CD4-positive, alpha-beta T cell (primary cell): ENCODE data around the gene MYB. TPM values are rescaled to one million over a fixed set of nuclear protein-coding genes. Genes with fewer than 3 reads are reported as not detected.
"Not testable (repeated sequence)": the region's sequence is repeated elsewhere in the genome, so short reads cannot be mapped to it uniquely, and the experiment has no call there.

Experiments used
- ATAC-seq: fragments of 200-7000 bp; cut with Tn5 transposase; one replicate; pipeline ENCODE4 v1.10.0; 2022; ENCODE audit warnings: mild to moderate bottlenecking; ENCODE audit not compliant: poor library complexity
- CTCF ChIA-PET: fragments of 350-600 bp; sonication (Branson Sonifier 250); formaldehyde crosslinking; loops from one replicate; lab custom pipeline; 2021; ENCODE audit warnings: antibody characterized with exemption, inconsistent platforms; lab: Charles Lee
- POLR2A ChIA-PET: fragments of 350-600 bp; sonication (Branson Sonifier 250); formaldehyde crosslinking; loops from one replicate; lab custom pipeline; 2021; ENCODE audit warnings: antibody characterized with exemption, inconsistent platforms; lab: Charles Lee
- DNase-seq, 14 experiments: peaks; one replicate each; pipeline ENCODE4 v3.0.0-alpha.2; 2013 to 2020; ENCODE audit warnings: mixed read lengths in 2 of 14
- H3K27ac ChIP-seq, 2 donors: one replicate each; pipeline versions ENCODE4 v1.5.1 to v1.7.0; 2013; ENCODE audit warnings: low read length in 2 of 2, low read depth in 1 of 2, mild to moderate bottlenecking in 1 of 2
- H3K27me3 ChIP-seq, 2 experiments: 1 replicate in 1 of 2; 2 replicates in 1 of 2; pipeline versions ENCODE4 v1.6.1 to v1.7.0; 2013; ENCODE audit warnings: low read length in 2 of 2, control low read depth in 1 of 2, mild to moderate bottlenecking in 1 of 2, moderate library complexity in 1 of 2; ENCODE audit not compliant: insufficient read depth in 2 of 2, control insufficient read depth in 1 of 2
- H3K36me3 ChIP-seq: one replicate; pipeline ENCODE4 v1.6.1; 2013; ENCODE audit warnings: low read length, control low read depth; ENCODE audit not compliant: insufficient read depth
- H3K4me1 ChIP-seq: one replicate; pipeline ENCODE4 v1.6.1; 2013; ENCODE audit warnings: low read length, control low read depth; ENCODE audit not compliant: insufficient read depth
- H3K4me3 ChIP-seq: one replicate; pipeline ENCODE4 v1.5.1; 2013; ENCODE audit warnings: mild to moderate bottlenecking, low read length, moderate library complexity
- H3K9me3 ChIP-seq, 2 experiments: 1 replicate in 1 of 2; 2 replicates in 1 of 2; pipeline versions ENCODE4 v1.6.1 to v1.7.0; 2013; ENCODE audit warnings: low read length in 2 of 2, mild to moderate bottlenecking in 2 of 2, control low read depth in 1 of 2, moderate library complexity in 1 of 2; ENCODE audit not compliant: control insufficient read depth in 1 of 2, insufficient read depth in 1 of 2
- H3K27ac Mint-ChIP-seq: one replicate; pipeline ENCODE4 v1.8.0; 2020; ENCODE audit warnings: mixed read lengths
- H3K27me3 Mint-ChIP-seq: one replicate; pipeline ENCODE4 v1.8.0; 2021; ENCODE audit warnings: mixed read lengths
- H3K36me3 Mint-ChIP-seq: one replicate; pipeline ENCODE4 v1.8.0; 2021; ENCODE audit warnings: low read depth, mixed read lengths
- H3K4me1 Mint-ChIP-seq: one replicate; pipeline ENCODE4 v1.8.0; 2021; ENCODE audit warnings: low read depth, mixed read lengths
- H3K4me3 Mint-ChIP-seq: one replicate; pipeline ENCODE4 v1.8.0; 2020; ENCODE audit warnings: mild to moderate bottlenecking, mixed read lengths
- H3K9me3 Mint-ChIP-seq: one replicate; pipeline ENCODE4 v1.8.0; 2020; ENCODE audit warnings: mixed read lengths
- intact Hi-C, 2 experiments: fragments of 100-400 bp; cut with DNase I in 1 of 2; cut with micrococcal nuclease in 1 of 2; formaldehyde crosslinking; loops; one replicate each; pipeline versions ENCODE4 v1.15.1 to v1.9.0; 2023 to 2025; cut with DNase I, micrococcal nuclease
- total RNA-seq, 174 experiments: library from RNA in 2 of 174; stranded (reverse) in 2 of 174; gene quantifications; one replicate each; pipeline ENCODE4 v1.2.3 and lab custom pipeline; 2021 to 2026
- TF ChIP-seq, protein P1 (sequence below): fragments of 200-600 bp; IDR thresholded peaks from one replicate; pipeline ENCODE4 v1.8.0; 2022; ENCODE audit warnings: antibody characterized with exemption, mild to moderate bottlenecking

MYB gene
- total RNA-seq, 2 experiments from 2014 or later: 2.0 to 2.6 TPM

DNA sequence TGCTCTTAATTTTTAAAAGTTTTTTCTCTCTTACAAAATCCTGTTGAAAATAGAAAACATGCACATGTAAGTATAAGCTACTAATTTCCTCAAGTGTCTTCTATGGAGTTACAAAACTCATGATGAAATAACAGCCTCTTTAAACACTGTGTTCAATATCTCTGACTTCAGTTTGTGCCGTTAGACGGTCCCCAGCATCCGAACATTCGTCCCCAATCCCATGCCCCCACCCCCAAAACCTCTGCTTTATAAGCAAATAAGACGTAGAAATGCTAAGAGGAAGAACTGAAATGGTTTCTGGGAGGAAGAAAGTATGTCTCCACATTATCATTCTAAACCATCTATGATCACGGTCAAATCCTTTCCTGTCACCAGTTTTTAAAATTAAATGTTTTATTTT, 31.7 kb upstream of the MYB start:
- Histone ChIP-seq H3K4me1 (no peaks in the 10 kb centered on the region), H3K9me3 (no peaks in the 10 kb centered on the region), H3K27ac (no peak overlapping the region), H3K4me3 (no peak overlapping the region), H3K27me3 (no peaks in the 10 kb centered on the region), H3K36me3 (no peaks in the 10 kb centered on the region)
- DNase-seq (no peak), ATAC-seq (no peak)
- no peaks in the 10 kb centered on the region for H3K27me3 Mint-ChIP-seq
- CTCF ChIA-PET: interaction anchor here (0.7 kb wide), 1 partner anchor 34 kb away, joined by 4 read pairs; no protein-coding TSS in a partner anchor
- H3K27ac Mint-ChIP-seq: no peak overlapping the region
- peaks cover 41% of the 10 kb centered on the region for H3K4me1 Mint-ChIP-seq
- H3K9me3 Mint-ChIP-seq: no peaks in the 10 kb centered on the region
- POLR2A ChIA-PET: no interaction called here
- H3K4me3 Mint-ChIP-seq: no peak overlapping the region
- intact Hi-C loops: loop anchor here in 1 of 2 experiments (5.0 kb wide), 2 partner anchors 108 to 278 kb away; no protein-coding TSS in a partner anchor
- no peaks in the 10 kb centered on the region for H3K36me3 Mint-ChIP-seq
- TF ChIP-seq, protein P1, sequence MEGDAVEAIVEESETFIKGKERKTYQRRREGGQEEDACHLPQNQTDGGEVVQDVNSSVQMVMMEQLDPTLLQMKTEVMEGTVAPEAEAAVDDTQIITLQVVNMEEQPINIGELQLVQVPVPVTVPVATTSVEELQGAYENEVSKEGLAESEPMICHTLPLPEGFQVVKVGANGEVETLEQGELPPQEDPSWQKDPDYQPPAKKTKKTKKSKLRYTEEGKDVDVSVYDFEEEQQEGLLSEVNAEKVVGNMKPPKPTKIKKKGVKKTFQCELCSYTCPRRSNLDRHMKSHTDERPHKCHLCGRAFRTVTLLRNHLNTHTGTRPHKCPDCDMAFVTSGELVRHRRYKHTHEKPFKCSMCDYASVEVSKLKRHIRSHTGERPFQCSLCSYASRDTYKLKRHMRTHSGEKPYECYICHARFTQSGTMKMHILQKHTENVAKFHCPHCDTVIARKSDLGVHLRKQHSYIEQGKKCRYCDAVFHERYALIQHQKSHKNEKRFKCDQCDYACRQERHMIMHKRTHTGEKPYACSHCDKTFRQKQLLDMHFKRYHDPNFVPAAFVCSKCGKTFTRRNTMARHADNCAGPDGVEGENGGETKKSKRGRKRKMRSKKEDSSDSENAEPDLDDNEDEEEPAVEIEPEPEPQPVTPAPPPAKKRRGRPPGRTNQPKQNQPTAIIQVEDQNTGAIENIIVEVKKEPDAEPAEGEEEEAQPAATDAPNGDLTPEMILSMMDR: no peak

DNA sequence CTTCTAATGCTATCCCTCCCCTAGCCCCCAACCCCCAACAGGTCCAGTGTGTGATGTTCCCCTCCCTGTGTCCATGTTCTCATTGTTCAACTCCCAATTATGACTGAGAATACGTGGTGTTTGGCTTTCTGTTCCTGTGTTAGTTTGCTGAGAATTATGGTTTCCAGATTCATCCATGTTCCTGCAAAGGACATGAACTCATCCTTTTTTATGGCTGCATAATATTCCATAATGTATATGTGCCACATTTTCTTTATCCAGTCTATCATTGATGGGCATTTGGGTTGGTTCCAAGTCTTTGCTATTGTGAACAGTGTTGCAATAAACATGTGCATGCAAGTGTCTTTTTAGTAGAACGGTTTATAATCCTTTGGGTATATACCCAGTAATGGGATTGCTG, 30.6 kb upstream of the MYB start:
- CTCF ChIA-PET, ATAC-seq: not testable (repeated sequence)

DNA sequence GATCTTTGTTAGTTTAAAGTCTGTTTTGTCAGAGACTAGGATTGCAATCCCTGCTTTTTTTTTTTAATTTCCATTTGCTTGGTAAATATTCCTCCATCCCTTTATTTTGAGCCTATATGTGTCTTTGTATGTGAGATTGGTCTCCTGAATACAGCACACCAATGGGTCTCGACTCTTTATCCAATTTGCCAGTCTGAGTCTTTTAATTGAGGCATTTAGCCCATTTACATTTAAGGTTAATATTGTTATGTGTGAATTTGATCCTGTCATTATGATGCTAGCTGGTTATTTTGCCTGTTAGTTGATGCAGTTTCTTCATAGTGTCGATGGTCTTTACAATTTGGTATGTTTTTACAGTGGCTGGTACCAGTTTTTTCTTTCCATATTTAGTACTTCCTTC, 27.0 kb upstream of the MYB start:
- H3K27me3 ChIP-seq, H3K4me1 Mint-ChIP-seq, intact Hi-C loops, H3K9me3 Mint-ChIP-seq, H3K36me3 ChIP-seq, ATAC-seq, H3K9me3 ChIP-seq, POLR2A ChIA-PET, H3K4me3 ChIP-seq, DNase-seq, H3K27ac ChIP-seq, H3K27ac Mint-ChIP-seq, H3K27me3 Mint-ChIP-seq, H3K36me3 Mint-ChIP-seq, H3K4me3 Mint-ChIP-seq, CTCF ChIA-PET, H3K4me1 ChIP-seq: not testable (repeated sequence)

More for the DNA sequence above, 30.6 kb upstream of the MYB start:
- H3K27ac ChIP-seq, H3K27me3 ChIP-seq, H3K9me3 Mint-ChIP-seq, DNase-seq, H3K36me3 ChIP-seq, POLR2A ChIA-PET, H3K4me1 ChIP-seq, H3K4me3 ChIP-seq, intact Hi-C loops, H3K4me3 Mint-ChIP-seq, H3K36me3 Mint-ChIP-seq, H3K27me3 Mint-ChIP-seq, H3K27ac Mint-ChIP-seq, H3K9me3 ChIP-seq: not testable (repeated sequence)
- peaks cover 33% of the 10 kb centered on the region for H3K4me1 Mint-ChIP-seq

DNA sequence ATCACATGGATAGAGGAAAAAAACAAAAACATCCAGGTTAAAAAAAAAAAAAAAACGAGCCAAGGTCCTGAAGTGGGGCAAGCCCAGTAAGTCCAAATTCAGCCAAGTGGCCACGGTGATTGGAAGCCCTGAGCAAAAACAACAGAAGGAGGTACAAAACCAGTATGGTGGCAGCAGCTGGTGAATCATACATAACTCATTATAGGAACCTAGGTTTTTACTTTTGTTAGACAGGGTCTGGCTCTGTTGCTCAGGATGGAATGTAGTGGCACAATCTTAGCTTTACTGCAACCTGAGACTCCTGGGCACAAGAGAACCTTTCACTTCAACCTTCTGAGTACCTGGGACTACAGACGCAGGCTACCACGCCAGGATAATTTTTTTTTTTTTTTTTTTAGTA, 22.7 kb upstream of the MYB start:
- peaks cover 17% of the 10 kb centered on the region for H3K4me1 Mint-ChIP-seq
- ChIA-PET POLR2A (interaction anchor here (0.6 kb wide), 1 partner anchor 16 kb away, joined by 3 read pairs; no protein-coding TSS in a partner anchor), CTCF (no interaction called here)
- H3K27me3 Mint-ChIP-seq: no peaks in the 10 kb centered on the region
- no peaks in the 10 kb centered on the region for H3K27me3 ChIP-seq
- no peaks in the 10 kb centered on the region for H3K9me3 ChIP-seq
- H3K27ac Mint-ChIP-seq: no peak overlapping the region
- H3K36me3 ChIP-seq: no peaks in the 10 kb centered on the region
- TF ChIP-seq, protein P1: no peak
- DNase-seq (no peak), ATAC-seq (no peak)
- no peaks in the 10 kb centered on the region for H3K9me3 Mint-ChIP-seq
- no peak overlapping the region for H3K27ac ChIP-seq
- no peak overlapping the region for H3K4me3 ChIP-seq
- H3K4me1 ChIP-seq: peaks cover 8% of the 10 kb centered on the region
- intact Hi-C loops: no loop called here
- H3K4me3 Mint-ChIP-seq: no peak overlapping the region
- H3K36me3 Mint-ChIP-seq: no peaks in the 10 kb centered on the region
